ENCODE measurements around the gene ADCY7. TPM values are rescaled to one million over a fixed set of nuclear protein-coding genes. Genes with fewer than 3 reads are reported as not detected.

ADCY7 gene
- total RNA-seq, 1 experiment from 2014 or later = 4.0 TPM

- H3K9ac ChIP-seq (ENCODE audit: extremely low read depth, insufficient read length, low read length) = no peak overlapping the region
- no peak overlapping the region for H2BK12ac ChIP-seq (ENCODE audit: insufficient read length, low read depth, low read length)
- H2BK15ac ChIP-seq (ENCODE audit: low read depth, low read length) = no peak overlapping the region
- DNase-seq = no peak
- H2BK120ac ChIP-seq (ENCODE audit: low read depth, low read length, poor library complexity, severe bottlenecking) = no peak overlapping the region
- H3K79me1 ChIP-seq (ENCODE audit: insufficient read depth, low read depth, low read length, poor library complexity, severe bottlenecking) = no peaks in the 10 kb centered on the region
- no peak overlapping the region for H2AFZ ChIP-seq (ENCODE audit: low read length)
- H4K5ac ChIP-seq (ENCODE audit: insufficient read length, low read depth, low read length) = no peak overlapping the region
- no peak overlapping the region for H3K4me2 ChIP-seq (ENCODE audit: insufficient read depth, insufficient read length, low read length)
- H3K36me3 Mint-ChIP-seq (ENCODE audit: insufficient read depth in 1 of 3, low read depth in 3 of 3) = peaks cover 12 to 38% (median 33%) of the 10 kb centered on the region in 3 experiments; a peak in 6 of 7 replicates
- H3K4me3 Mint-ChIP-seq = no peak overlapping the region
- H3K4me1 Mint-ChIP-seq = no peaks in the 10 kb centered on the region
- WGBS (ENCODE audit: extremely low coverage, insufficient read length, low lambda C conversion rate) = no CpG with 5 or more reads among the region's 3 CpGs
- H3K9me3 ChIP-seq (ENCODE audit: control insufficient read depth, low read depth, low read length) = no peaks in the 10 kb centered on the region
- no peaks in the 10 kb centered on the region for H3K23me2 ChIP-seq (ENCODE audit: insufficient read length, low read depth, low read length, poor library complexity, severe bottlenecking)
- no peak overlapping the region for H3K56ac ChIP-seq (ENCODE audit: insufficient read length, low read depth, low read length)
- H3K9me3 Mint-ChIP-seq = no peaks in the 10 kb centered on the region
- H3K23ac ChIP-seq (ENCODE audit: insufficient read length, low read depth, low read length) = no peak overlapping the region
- H3K27ac ChIP-seq (ENCODE audit: insufficient read length, low read depth, low read length) = no peak overlapping the region
- no peak overlapping the region for H3K4ac ChIP-seq (ENCODE audit: low read depth, low read length)
- H3K14ac ChIP-seq (ENCODE audit: insufficient read depth, low read length) = no peak overlapping the region
- H3K4me1 ChIP-seq (ENCODE audit: insufficient read depth, low read length) = no peaks in the 10 kb centered on the region
- no peaks in the 10 kb centered on the region for H3K27me3 ChIP-seq (ENCODE audit: insufficient read depth, low read length)
- no peak overlapping the region for H4K91ac ChIP-seq (ENCODE audit: insufficient read length, low read depth, low read length)
- H3K79me2 ChIP-seq (ENCODE audit: insufficient read depth, low read length) = no peaks in the 10 kb centered on the region
- no peak overlapping the region for H2BK5ac ChIP-seq (ENCODE audit: insufficient read length, low read length)
- no peak overlapping the region for H2BK20ac ChIP-seq (ENCODE audit: low read depth, low read length, poor library complexity, severe bottlenecking)
- no peak overlapping the region for H3K18ac ChIP-seq (ENCODE audit: insufficient read length, low read depth, low read length)
- H2AK5ac ChIP-seq (ENCODE audit: insufficient read length, low read length) = no peak overlapping the region
- no peak for TF ChIP-seq CTCF (conservative IDR thresholded peaks at IDR 0.05)
- no peak overlapping the region for H3T11ph ChIP-seq (ENCODE audit: low read length)
- H4K8ac ChIP-seq (replicated peaks; ENCODE audit: insufficient read length, low read depth, low read length) = no peak overlapping the region
- H3K27me3 Mint-ChIP-seq (ENCODE audit: low read depth) = no peaks in the 10 kb centered on the region
- H4K20me1 ChIP-seq (ENCODE audit: control insufficient read depth, insufficient read depth, insufficient read length) = no peaks in the 10 kb centered on the region
- H3K27ac Mint-ChIP-seq = no peak overlapping the region
Observed at GRCh38 chr16:50224286-50224685, 42.1 kb upstream of the ADCY7 start.

Data from H9 (cell line).